AG09319 (cell line): ENCODE results near the gene NME1.

Experiments used
- DNase-seq: peaks from one replicate; pipeline ENCODE4 v3.0.0-alpha.2; 2010; ENCODE audit warnings: low read depth; ENCODE audit errors: extremely low read depth
- TF ChIP-seq, protein P1 (sequence below): IDR thresholded peaks from 2 replicates; pipeline ENCODE4 v1.5.1; 2011; ENCODE audit warnings: low read depth, mild to moderate bottlenecking, inconsistent platforms, low read length, moderate library complexity

Gene NME1

DNA sequence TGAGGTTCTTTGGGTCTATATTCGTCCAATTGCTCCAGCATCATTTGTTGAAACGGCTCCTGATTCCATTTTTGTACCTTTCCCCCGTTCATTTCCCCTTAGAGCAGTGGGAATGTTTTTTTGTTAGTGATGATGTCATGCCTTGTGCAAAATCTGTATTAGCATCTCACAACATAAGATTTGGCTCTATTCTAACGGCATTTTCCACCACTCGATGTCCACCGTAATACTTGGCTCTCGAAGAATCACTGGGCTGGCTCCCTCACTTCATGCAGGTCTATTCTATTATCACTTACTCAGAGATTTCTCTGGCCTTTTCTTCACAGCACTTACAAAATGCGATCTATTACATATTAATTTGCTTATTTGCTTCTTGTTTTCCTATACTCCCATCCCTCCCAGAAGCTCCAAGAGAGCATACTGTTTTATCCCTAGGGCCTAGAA is 571 bp upstream of the NME1 start:
- DNase-seq, result no peak
- TF ChIP-seq, protein P1, sequence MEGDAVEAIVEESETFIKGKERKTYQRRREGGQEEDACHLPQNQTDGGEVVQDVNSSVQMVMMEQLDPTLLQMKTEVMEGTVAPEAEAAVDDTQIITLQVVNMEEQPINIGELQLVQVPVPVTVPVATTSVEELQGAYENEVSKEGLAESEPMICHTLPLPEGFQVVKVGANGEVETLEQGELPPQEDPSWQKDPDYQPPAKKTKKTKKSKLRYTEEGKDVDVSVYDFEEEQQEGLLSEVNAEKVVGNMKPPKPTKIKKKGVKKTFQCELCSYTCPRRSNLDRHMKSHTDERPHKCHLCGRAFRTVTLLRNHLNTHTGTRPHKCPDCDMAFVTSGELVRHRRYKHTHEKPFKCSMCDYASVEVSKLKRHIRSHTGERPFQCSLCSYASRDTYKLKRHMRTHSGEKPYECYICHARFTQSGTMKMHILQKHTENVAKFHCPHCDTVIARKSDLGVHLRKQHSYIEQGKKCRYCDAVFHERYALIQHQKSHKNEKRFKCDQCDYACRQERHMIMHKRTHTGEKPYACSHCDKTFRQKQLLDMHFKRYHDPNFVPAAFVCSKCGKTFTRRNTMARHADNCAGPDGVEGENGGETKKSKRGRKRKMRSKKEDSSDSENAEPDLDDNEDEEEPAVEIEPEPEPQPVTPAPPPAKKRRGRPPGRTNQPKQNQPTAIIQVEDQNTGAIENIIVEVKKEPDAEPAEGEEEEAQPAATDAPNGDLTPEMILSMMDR, result no peak

DNA sequence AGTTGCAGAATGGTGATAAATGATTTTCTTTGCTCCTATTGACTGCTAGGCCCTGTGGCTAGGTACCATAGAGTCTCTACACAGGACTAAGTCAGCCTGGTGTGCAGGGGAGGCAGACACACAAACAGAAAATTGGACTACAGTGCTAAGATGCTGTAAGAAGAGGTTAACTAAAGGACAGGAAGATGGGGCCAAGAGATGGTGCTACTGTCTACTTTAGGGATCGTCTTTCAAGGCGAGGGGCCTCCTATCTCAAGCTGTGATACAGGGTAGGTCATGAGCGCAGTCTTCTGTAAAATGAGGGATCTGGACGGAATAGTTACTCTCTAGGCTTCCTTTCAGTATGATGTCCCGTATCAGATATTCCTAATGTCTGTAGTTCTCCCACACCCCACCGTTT is 817 bp downstream of the NME1 start:
- DNase-seq, result no peak
- TF ChIP-seq, protein P1, result no peak

DNA sequence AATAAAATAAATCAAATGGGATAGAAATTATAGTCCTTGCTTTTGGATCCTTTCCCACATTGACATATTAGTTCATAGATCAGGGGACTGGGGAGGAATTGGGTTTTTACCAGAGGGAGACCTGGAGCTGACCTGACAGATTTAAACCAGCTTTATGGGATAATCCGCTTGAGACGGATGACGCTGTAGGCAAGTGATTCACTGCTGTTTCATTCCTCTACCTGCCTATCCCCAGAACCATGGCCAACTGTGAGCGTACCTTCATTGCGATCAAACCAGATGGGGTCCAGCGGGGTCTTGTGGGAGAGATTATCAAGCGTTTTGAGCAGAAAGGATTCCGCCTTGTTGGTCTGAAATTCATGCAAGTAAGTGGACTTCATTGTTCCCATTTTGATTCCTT is 2.1 kb downstream of the NME1 start:
- TF ChIP-seq, protein P1, result no peak
- DNase-seq, result no peak

DNA sequence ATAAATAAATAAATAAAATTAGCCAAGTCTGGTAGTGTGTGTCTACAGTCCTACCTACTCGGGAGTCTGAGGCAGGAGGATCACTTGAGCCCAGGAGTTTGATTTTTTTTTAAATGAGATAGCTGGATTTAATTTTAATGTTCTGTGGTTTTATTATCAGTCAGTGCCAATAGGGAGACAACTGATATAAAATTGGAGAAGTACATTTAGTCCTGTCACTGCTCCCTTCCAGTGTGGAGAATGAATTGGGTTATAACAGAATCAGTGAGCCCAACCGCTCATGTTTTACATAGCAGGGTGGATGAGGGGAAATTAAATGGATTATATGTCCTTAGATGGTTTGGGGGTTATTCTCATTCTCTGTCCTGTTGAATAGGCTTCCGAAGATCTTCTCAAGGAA is 6.2 kb downstream of the NME1 start:
- TF ChIP-seq, protein P1, result no peak

DNA sequence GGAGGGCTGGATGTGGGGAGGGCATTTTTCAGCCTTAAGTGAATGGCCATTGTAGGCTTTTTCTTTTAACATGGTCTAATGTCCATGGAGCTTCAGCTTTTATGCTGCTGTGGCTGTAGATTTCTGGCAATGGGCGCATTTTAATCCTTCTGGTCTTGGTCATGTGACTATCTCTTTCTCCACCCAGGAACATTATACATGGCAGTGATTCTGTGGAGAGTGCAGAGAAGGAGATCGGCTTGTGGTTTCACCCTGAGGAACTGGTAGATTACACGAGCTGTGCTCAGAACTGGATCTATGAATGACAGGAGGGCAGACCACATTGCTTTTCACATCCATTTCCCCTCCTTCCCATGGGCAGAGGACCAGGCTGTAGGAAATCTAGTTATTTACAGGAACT is 8.2 kb downstream of the NME1 start:
- TF ChIP-seq, protein P1, result no peak
- DNase-seq, result no peak

More for the DNA sequence above, 6.2 kb downstream of the NME1 start:
- no peak for DNase-seq

DNA sequence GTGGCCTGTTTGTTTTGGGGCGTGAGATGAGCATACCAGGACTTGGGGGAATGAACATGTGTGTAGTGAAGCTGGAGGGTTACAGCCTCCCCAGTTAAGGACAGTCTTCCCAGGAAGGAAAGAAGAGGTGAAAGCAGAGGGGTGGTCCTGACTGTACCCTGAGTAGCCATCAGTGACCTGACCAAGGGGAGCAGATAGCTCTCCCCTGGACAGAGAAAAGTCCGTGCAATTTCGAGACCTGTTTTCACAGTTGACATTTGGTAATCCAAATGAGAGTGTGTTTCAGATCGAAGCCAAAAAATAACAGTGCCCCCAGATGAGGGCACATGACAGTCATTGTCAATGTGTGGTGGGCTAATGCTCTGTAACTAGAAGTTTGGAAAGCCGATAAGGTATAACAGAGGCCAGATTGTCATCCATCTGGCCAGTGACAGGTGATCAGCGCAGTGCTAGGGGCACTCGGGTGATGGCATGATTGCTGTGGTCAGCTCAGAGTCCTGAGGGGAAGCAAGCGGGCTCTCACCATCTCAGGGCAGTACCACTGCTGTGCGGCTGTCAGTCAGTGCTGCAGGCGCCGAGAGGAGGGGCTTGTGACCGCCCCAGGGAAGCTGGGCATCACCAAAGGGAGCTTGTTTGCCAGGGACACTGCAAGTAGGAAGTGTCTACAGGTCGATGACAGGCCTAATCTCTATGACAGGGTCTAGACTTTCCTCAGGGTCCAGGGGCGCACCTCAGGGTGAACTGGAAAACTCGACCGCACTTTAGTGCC is 11.7 kb downstream of the NME1 start:
- TF ChIP-seq, protein P1, result no peak
- DNase-seq, result no peak

DNA sequence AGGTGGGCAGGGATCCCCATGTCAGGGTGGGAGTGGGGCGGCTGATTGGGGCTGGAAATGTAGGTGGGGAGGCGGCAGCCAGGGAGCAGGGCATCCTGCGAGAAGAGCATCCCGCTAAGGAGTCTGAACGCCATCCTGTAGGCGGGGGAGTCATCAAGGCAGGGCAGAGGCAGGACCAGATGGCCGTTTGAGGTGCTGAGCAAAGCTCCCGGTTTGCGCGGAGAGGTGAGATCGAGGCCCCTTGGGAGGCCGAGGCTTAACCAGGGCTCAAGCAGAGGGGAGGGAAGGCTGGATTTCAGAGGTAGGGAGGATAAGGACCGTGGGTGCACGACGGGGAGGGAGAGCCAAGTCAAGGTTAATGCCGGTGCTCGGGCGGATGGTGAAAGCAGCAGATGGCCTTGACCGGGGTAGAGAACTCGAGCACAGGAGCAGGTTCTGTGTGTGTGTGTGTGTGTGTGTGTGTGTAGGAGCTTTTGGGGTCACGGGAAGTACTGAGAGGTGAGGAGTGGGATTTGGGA is 12.4 kb downstream of the NME1 start:
- TF ChIP-seq, protein P1, result no peak
- no peak for DNase-seq
